ENCODE measurements around the gene PEPD.
A peak's percentile ranks its signal among the peaks of the same experiment; 100 is the strongest.

The PEPD gene

DNA sequence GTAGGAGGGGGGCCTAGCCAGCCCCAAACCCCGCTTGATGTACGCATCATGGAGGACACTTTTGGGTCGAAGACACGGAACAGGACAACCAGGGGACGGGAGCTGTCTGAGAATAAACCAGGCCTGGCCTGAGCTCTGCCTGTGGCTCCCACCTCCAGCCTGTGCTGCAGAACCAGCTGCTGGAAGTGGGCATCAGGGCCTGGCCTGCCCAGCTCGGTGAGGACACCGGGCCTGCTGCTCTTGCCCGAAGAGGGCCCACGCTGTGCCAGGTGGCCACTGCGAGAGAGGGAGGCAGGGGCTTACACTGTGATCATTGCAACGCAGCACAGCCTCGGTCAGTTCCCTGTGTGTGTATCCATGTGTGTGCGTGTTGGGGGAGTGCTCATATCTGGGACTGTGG is 113.5 kb downstream of the PEPD start:
- no peaks in the 10 kb centered on the region for H3K79me2 ChIP-seq (ENCODE audit: insufficient read depth, low read depth)
- H3K27ac ChIP-seq = no peak overlapping the region
- no peak overlapping the region for H2AFZ ChIP-seq (ENCODE audit: low read depth)
- no peak overlapping the region for H3K4me3 ChIP-seq (IDR thresholded peaks at IDR 0.05; ENCODE audit: insufficient read depth, low read depth, low read length)
- H3K36me3 ChIP-seq (ENCODE audit: insufficient read depth) = no peaks in the 10 kb centered on the region
- H3K4me1 ChIP-seq (ENCODE audit: low read depth, poor library complexity, severe bottlenecking) = no peaks in the 10 kb centered on the region
- no peaks in the 10 kb centered on the region for H4K20me1 ChIP-seq (ENCODE audit: insufficient read depth)
- H3K27me3 ChIP-seq (ENCODE audit: insufficient read depth, low read depth) = no peaks in the 10 kb centered on the region
- H3K9ac ChIP-seq = no peak overlapping the region
- TF ChIP-seq, protein P1, sequence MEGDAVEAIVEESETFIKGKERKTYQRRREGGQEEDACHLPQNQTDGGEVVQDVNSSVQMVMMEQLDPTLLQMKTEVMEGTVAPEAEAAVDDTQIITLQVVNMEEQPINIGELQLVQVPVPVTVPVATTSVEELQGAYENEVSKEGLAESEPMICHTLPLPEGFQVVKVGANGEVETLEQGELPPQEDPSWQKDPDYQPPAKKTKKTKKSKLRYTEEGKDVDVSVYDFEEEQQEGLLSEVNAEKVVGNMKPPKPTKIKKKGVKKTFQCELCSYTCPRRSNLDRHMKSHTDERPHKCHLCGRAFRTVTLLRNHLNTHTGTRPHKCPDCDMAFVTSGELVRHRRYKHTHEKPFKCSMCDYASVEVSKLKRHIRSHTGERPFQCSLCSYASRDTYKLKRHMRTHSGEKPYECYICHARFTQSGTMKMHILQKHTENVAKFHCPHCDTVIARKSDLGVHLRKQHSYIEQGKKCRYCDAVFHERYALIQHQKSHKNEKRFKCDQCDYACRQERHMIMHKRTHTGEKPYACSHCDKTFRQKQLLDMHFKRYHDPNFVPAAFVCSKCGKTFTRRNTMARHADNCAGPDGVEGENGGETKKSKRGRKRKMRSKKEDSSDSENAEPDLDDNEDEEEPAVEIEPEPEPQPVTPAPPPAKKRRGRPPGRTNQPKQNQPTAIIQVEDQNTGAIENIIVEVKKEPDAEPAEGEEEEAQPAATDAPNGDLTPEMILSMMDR (conservative IDR thresholded peaks at IDR 0.05; ENCODE audit: low read depth, low read length) = no peak
- H3K4me2 ChIP-seq = no peak overlapping the region

DNA sequence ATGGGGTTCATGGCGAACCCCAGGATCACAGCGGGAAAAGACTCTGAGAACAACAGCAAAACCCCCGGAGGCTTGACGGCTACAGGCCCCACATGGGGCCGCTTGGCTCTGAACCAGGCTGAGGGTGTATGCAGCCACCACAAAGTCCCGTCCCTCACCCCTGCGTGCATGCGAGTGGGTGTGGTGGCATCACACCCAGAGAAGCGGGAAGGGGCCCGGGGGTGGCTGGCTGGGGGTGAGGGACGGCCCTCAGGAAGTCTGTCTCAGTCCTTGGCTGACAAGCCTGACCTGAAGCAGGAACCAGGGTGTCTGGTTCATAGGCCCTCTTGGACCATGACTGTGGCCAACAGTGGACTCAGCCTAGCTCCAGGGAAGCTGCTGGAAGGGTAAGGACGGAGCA is 113.9 kb downstream of the PEPD start:
- TF ChIP-seq, protein P1 (conservative IDR thresholded peaks at IDR 0.05; ENCODE audit: low read depth, low read length) = no peak
- H3K4me3 ChIP-seq (IDR thresholded peaks at IDR 0.05; ENCODE audit: insufficient read depth, low read depth, low read length) = no peak overlapping the region
- H3K79me2 ChIP-seq (ENCODE audit: insufficient read depth, low read depth) = no peaks in the 10 kb centered on the region
- no peaks in the 10 kb centered on the region for H3K4me1 ChIP-seq (ENCODE audit: low read depth, poor library complexity, severe bottlenecking)
- H3K4me2 ChIP-seq = no peak overlapping the region
- H3K9ac ChIP-seq = no peak overlapping the region
- no peak overlapping the region for H3K27ac ChIP-seq
- no peaks in the 10 kb centered on the region for H3K36me3 ChIP-seq (ENCODE audit: insufficient read depth)
- no peaks in the 10 kb centered on the region for H3K27me3 ChIP-seq (ENCODE audit: insufficient read depth, low read depth)
- no peak overlapping the region for H2AFZ ChIP-seq (ENCODE audit: low read depth)
- no peaks in the 10 kb centered on the region for H4K20me1 ChIP-seq (ENCODE audit: insufficient read depth)

DNA sequence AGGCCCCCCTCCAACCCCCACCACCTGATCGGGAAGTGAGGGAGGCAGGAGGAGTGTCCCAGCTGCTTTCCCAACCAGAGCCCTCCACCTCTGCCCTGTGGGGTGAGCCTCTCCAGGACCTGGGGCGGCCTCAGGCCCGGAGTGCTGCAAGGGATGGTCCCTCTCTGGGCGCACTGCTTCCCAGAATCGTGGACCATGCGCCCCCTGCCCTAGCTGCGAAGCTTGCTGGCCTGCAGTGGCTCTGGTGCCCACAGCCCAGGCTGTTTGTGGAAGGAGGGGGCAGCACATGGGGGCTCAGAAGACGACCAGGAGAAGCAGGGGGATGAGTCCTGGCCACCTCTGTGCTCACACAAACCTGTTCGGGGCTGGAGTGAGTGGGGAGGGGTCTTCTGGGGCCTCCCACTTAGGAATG is 114.4 kb downstream of the PEPD start:
- TF ChIP-seq, protein P1 (conservative IDR thresholded peaks at IDR 0.05; ENCODE audit: low read depth, low read length) = peak; percentile 54; the same call in 1 of the 2 replicates
- no peak overlapping the region for H2AFZ ChIP-seq (ENCODE audit: low read depth)
- no peak overlapping the region for H3K4me3 ChIP-seq (IDR thresholded peaks at IDR 0.05; ENCODE audit: insufficient read depth, low read depth, low read length)
- no peaks in the 10 kb centered on the region for H3K4me1 ChIP-seq (ENCODE audit: low read depth, poor library complexity, severe bottlenecking)
- no peaks in the 10 kb centered on the region for H4K20me1 ChIP-seq (ENCODE audit: insufficient read depth)
- H3K36me3 ChIP-seq (ENCODE audit: insufficient read depth) = no peaks in the 10 kb centered on the region
- no peaks in the 10 kb centered on the region for H3K79me2 ChIP-seq (ENCODE audit: insufficient read depth, low read depth)
- H3K4me2 ChIP-seq = no peak overlapping the region
- H3K27me3 ChIP-seq (ENCODE audit: insufficient read depth, low read depth) = no peaks in the 10 kb centered on the region
- no peak overlapping the region for H3K9ac ChIP-seq
- H3K27ac ChIP-seq = no peak overlapping the region

DNA sequence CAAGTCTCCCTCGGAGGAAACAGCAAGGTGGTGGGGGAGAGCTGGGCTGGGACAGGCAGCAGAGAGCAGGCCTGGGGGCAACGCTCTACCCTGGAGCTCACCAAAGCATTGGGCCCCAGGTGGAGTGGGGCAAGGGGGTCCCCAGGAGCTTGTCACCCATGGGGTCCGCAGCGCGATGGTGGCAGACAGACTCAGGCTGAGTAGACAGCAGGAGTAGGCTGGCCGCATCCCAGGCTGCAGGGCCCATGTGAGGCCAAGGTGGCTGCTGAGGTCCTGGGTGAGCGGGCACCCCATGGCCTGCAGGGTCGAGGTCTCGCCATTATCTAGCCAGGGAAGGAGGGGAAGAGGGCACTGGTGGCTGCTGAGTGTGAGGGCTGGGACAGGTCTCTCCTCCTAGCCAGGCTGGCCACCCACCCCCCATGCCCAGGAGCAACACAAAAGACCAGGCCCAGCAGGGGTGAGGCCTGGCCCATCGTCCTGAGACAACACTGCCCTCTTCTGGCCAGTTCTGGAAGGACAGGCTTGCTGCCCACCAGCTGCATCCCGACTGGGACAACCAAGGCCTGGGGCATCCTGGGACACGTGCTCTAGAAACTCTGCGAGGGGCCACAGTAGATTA is 115.0 kb downstream of the PEPD start:
- H3K9ac ChIP-seq = no peak overlapping the region
- TF ChIP-seq, protein P1 (conservative IDR thresholded peaks at IDR 0.05; ENCODE audit: low read depth, low read length) = peak; percentile 89
- no peak overlapping the region for H3K4me3 ChIP-seq (IDR thresholded peaks at IDR 0.05; ENCODE audit: insufficient read depth, low read depth, low read length)
- H3K36me3 ChIP-seq (ENCODE audit: insufficient read depth) = no peaks in the 10 kb centered on the region
- H3K4me2 ChIP-seq = no peak overlapping the region
- no peaks in the 10 kb centered on the region for H3K27me3 ChIP-seq (ENCODE audit: insufficient read depth, low read depth)
- H4K20me1 ChIP-seq (ENCODE audit: insufficient read depth) = no peaks in the 10 kb centered on the region
- H2AFZ ChIP-seq (ENCODE audit: low read depth) = no peak overlapping the region
- H3K4me1 ChIP-seq (ENCODE audit: low read depth, poor library complexity, severe bottlenecking) = no peaks in the 10 kb centered on the region
- H3K27ac ChIP-seq = no peak overlapping the region
- H3K79me2 ChIP-seq (ENCODE audit: insufficient read depth, low read depth) = no peaks in the 10 kb centered on the region
